Activated CD8-positive, alpha-beta T cell treated with anti-CD3 and anti-CD28 coated beads, Interleukin-2, amount 10 ng/mL, durations not matched to agents 7 days and 5 days (primary cell): ENCODE results near the gene NCAPG2. TPM values are rescaled to one million over a fixed set of nuclear protein-coding genes. Genes with fewer than 3 reads are reported as not detected.

Experiments used
- ATAC-seq: fragments of 150-1000 bp; cut with Tn5 transposase; one replicate; pipeline ENCODE4 v1.10.0; 2021; ENCODE audit warnings: moderate library complexity
- CTCF ChIA-PET: fragments of 350-600 bp; sonication (Branson Sonifier 250); formaldehyde crosslinking; loops from one replicate; lab custom pipeline; 2021; ENCODE audit warnings: antibody characterized with exemption; lab: Charles Lee
- POLR2A ChIA-PET: fragments of 350-600 bp; sonication (Branson Sonifier 250); formaldehyde crosslinking; loops from one replicate; lab custom pipeline; 2021; ENCODE audit warnings: antibody characterized with exemption; lab: Charles Lee
- DNase-seq: peaks from one replicate; pipeline ENCODE4 v3.0.0-alpha.2; 2020
- H3K27ac Mint-ChIP-seq: one replicate; pipeline ENCODE4 v1.8.0; 2021; ENCODE audit warnings: mild to moderate bottlenecking, mixed read lengths
- H3K27me3 Mint-ChIP-seq: one replicate; pipeline ENCODE4 v1.8.0; 2021; ENCODE audit warnings: low read depth, mixed read lengths
- H3K36me3 Mint-ChIP-seq: one replicate; pipeline ENCODE4 v1.8.0; 2021; ENCODE audit warnings: low read depth, mixed read lengths
- H3K4me1 Mint-ChIP-seq: one replicate; pipeline ENCODE4 v1.8.0; 2021; ENCODE audit warnings: low read depth, mixed read lengths
- H3K4me3 Mint-ChIP-seq: one replicate; pipeline ENCODE4 v1.8.0; 2021; ENCODE audit warnings: mild to moderate bottlenecking, mixed read lengths
- H3K9me3 Mint-ChIP-seq: one replicate; pipeline ENCODE4 v1.8.0; 2022; ENCODE audit warnings: mixed read lengths; ENCODE audit not compliant: insufficient read depth
- total RNA-seq, 2 experiments: library from RNA; stranded (reverse); gene quantifications; one replicate each; pipeline ENCODE4 v1.2.3, GENCODE V29; 2021

The NCAPG2 gene
- total RNA-seq, 2 experiments from 2014 or later = 154 TPM

- H3K36me3 Mint-ChIP-seq = peaks cover 16% of the 10 kb centered on the region
- no peak overlapping the region for H3K4me3 Mint-ChIP-seq
- DNase-seq (no peak), ATAC-seq (no peak)
- ChIA-PET CTCF (no interaction called here), POLR2A (no interaction called here)
- H3K27ac Mint-ChIP-seq = no peak overlapping the region
- H3K4me1 Mint-ChIP-seq = no peaks in the 10 kb centered on the region
- no peaks in the 10 kb centered on the region for H3K9me3 Mint-ChIP-seq
- no peaks in the 10 kb centered on the region for H3K27me3 Mint-ChIP-seq
Measured at GRCh38 chr7:158603773-158604755, 100.5 kb downstream of the NCAPG2 start.

GRCh38 chr7:158602905-158603772 is 101.5 kb downstream of the NCAPG2 start:
- H3K4me1 Mint-ChIP-seq = no peaks in the 10 kb centered on the region
- DNase-seq = no peak
- no peak overlapping the region for H3K27ac Mint-ChIP-seq
- no peaks in the 10 kb centered on the region for H3K9me3 Mint-ChIP-seq
- ChIA-PET POLR2A (interaction anchor here (0.6 kb wide), 1 partner anchor 228 kb away, joined by 3 read pairs; no protein-coding TSS in a partner anchor), CTCF (no interaction called here)
- no peak overlapping the region for H3K4me3 Mint-ChIP-seq
- no peak for ATAC-seq
- peaks cover 16% of the 10 kb centered on the region for H3K36me3 Mint-ChIP-seq
- H3K27me3 Mint-ChIP-seq = no peaks in the 10 kb centered on the region

GRCh38 chr7:158602041-158602440 is 102.6 kb downstream of the NCAPG2 start:
- no peak for ATAC-seq
- Mint-ChIP-seq H3K27ac (no peak overlapping the region), H3K4me1 (no peaks in the 10 kb centered on the region), H3K27me3 (no peaks in the 10 kb centered on the region), H3K36me3 (peaks cover 11% of the 10 kb centered on the region), H3K4me3 (no peak overlapping the region), H3K9me3 (no peaks in the 10 kb centered on the region)
- no peak for DNase-seq
- ChIA-PET POLR2A (no interaction called here), CTCF (no interaction called here)

GRCh38 chr7:158601090-158601489 is 103.5 kb downstream of the NCAPG2 start:
- Mint-ChIP-seq H3K36me3 (peaks cover 6% of the 10 kb centered on the region), H3K9me3 (no peaks in the 10 kb centered on the region), H3K27me3 (no peaks in the 10 kb centered on the region), H3K27ac (no peak overlapping the region), H3K4me3 (no peak overlapping the region), H3K4me1 (no peaks in the 10 kb centered on the region)
- ATAC-seq = no peak
- DNase-seq = no peak
- ChIA-PET POLR2A (no interaction called here), CTCF (no interaction called here)

- H3K27ac Mint-ChIP-seq = no peak overlapping the region
- ATAC-seq = no peak
- POLR2A ChIA-PET = interaction anchor here (1.1 kb wide), 1 partner anchor 130 kb away, joined by 3 read pairs; no protein-coding TSS in a partner anchor
- CTCF ChIA-PET = no interaction called here
- no peak overlapping the region for H3K4me3 Mint-ChIP-seq
- H3K9me3 Mint-ChIP-seq = no peaks in the 10 kb centered on the region
- no peaks in the 10 kb centered on the region for H3K4me1 Mint-ChIP-seq
- H3K27me3 Mint-ChIP-seq = no peaks in the 10 kb centered on the region
- DNase-seq = no peak
- peaks cover 4% of the 10 kb centered on the region for H3K36me3 Mint-ChIP-seq
Measured at GRCh38 chr7:158596745-158597144, 107.9 kb downstream of the NCAPG2 start.

- CTCF ChIA-PET = no interaction called here
- POLR2A ChIA-PET = interaction anchor here (1.1 kb wide), 1 partner anchor 130 kb away, joined by 3 read pairs; no protein-coding TSS in a partner anchor
- no peaks in the 10 kb centered on the region for H3K4me1 Mint-ChIP-seq
- peaks cover 4% of the 10 kb centered on the region for H3K36me3 Mint-ChIP-seq
- DNase-seq (no peak), ATAC-seq (no peak)
- H3K9me3 Mint-ChIP-seq = no peaks in the 10 kb centered on the region
- no peak overlapping the region for H3K27ac Mint-ChIP-seq
- H3K4me3 Mint-ChIP-seq = no peak overlapping the region
- no peaks in the 10 kb centered on the region for H3K27me3 Mint-ChIP-seq
Measured at GRCh38 chr7:158596309-158596708, 108.3 kb downstream of the NCAPG2 start.

- Mint-ChIP-seq H3K4me1 (no peaks in the 10 kb centered on the region), H3K27ac (no peak overlapping the region), H3K9me3 (no peaks in the 10 kb centered on the region), H3K4me3 (no peak overlapping the region), H3K36me3 (no peaks in the 10 kb centered on the region), H3K27me3 (no peaks in the 10 kb centered on the region)
- ChIA-PET CTCF (no interaction called here), POLR2A (no interaction called here)
- DNase-seq (no peak), ATAC-seq (peak; percentile 68)
Measured at GRCh38 chr7:158595068-158595467, 109.5 kb downstream of the NCAPG2 start.

GRCh38 chr7:158592541-158592940 is 112.1 kb downstream of the NCAPG2 start:
- H3K9me3 Mint-ChIP-seq = no peaks in the 10 kb centered on the region
- no peak for ATAC-seq
- ChIA-PET CTCF (no interaction called here), POLR2A (no interaction called here)
- H3K4me1 Mint-ChIP-seq = peaks cover 5% of the 10 kb centered on the region
- no peak for DNase-seq
- H3K4me3 Mint-ChIP-seq = no peak overlapping the region
- H3K36me3 Mint-ChIP-seq = no peaks in the 10 kb centered on the region
- H3K27ac Mint-ChIP-seq = no peak overlapping the region
- peaks cover 11% of the 10 kb centered on the region for H3K27me3 Mint-ChIP-seq

- ATAC-seq (no peak), DNase-seq (no peak)
- Mint-ChIP-seq H3K9me3 (no peaks in the 10 kb centered on the region), H3K36me3 (no peaks in the 10 kb centered on the region), H3K27ac (no peak overlapping the region), H3K27me3 (peaks cover 11% of the 10 kb centered on the region), H3K4me3 (no peak overlapping the region), H3K4me1 (peaks cover 5% of the 10 kb centered on the region)
- ChIA-PET CTCF (no interaction called here), POLR2A (no interaction called here)
Measured at GRCh38 chr7:158591944-158592343, 112.7 kb downstream of the NCAPG2 start.

- Mint-ChIP-seq H3K27me3 (peaks cover 21% of the 10 kb centered on the region), H3K27ac (no peak overlapping the region), H3K36me3 (no peaks in the 10 kb centered on the region), H3K4me3 (no peak overlapping the region), H3K9me3 (no peaks in the 10 kb centered on the region), H3K4me1 (peaks cover 7% of the 10 kb centered on the region)
- no peak for ATAC-seq
- ChIA-PET CTCF (no interaction called here), POLR2A (no interaction called here)
- no peak for DNase-seq
Measured at GRCh38 chr7:158590181-158590530, 114.4 kb downstream of the NCAPG2 start.

GRCh38 chr7:158589653-158590052 is 115.0 kb downstream of the NCAPG2 start:
- no peaks in the 10 kb centered on the region for H3K36me3 Mint-ChIP-seq
- H3K4me1 Mint-ChIP-seq = peaks cover 7% of the 10 kb centered on the region
- no peak for DNase-seq
- H3K4me3 Mint-ChIP-seq = no peak overlapping the region
- H3K27ac Mint-ChIP-seq = no peak overlapping the region
- ChIA-PET CTCF (no interaction called here), POLR2A (no interaction called here)
- H3K9me3 Mint-ChIP-seq = no peaks in the 10 kb centered on the region
- H3K27me3 Mint-ChIP-seq = peaks cover 23% of the 10 kb centered on the region
- ATAC-seq = no peak
